HEK293T (cell line): ENCODE measurements around the gene FANCI.

Source experiments
- CTCF ChIA-PET: fragments of 350-600 bp; formaldehyde crosslinking; extraction: SDS; loops from one replicate; lab custom pipeline; 2021; ENCODE audit warnings: antibody characterized with exemption, inconsistent platforms; lab: Yijun Ruan, JAX
- POLR2A ChIA-PET: fragments of 350-600 bp; formaldehyde crosslinking; extraction: SDS; loops from one replicate; lab custom pipeline; 2020; ENCODE audit warnings: antibody characterized with exemption, inconsistent platforms; lab: Yijun Ruan, JAX
- DNase-seq: peaks from one replicate; pipeline ENCODE4 v3.0.0; 2012; ENCODE audit warnings: mixed read lengths; ENCODE audit errors: extremely low spot score
- ARNT ChIP-seq: fragments of 450-650 bp; IDR thresholded peaks from 2 replicates; pipeline ENCODE4 v1.6.1; 2017; ENCODE audit warnings: mild to moderate bottlenecking
- BHLHE40 ChIP-seq: fragments of 450-650 bp; IDR thresholded peaks from 2 replicates; pipeline ENCODE4 v1.6.1; 2016; ENCODE audit warnings: mild to moderate bottlenecking, moderate library complexity, borderline replicate concordance
- CTBP1 ChIP-seq: fragments of 450-650 bp; IDR thresholded peaks from 2 replicates; pipeline ENCODE4 v1.6.1; 2016; ENCODE audit warnings: borderline replicate concordance
- ELF4 ChIP-seq: fragments of 450-650 bp; IDR thresholded peaks from 2 replicates; pipeline ENCODE4 v1.6.1; 2017; ENCODE audit warnings: antibody characterized with exemption
- FOXA1 ChIP-seq: fragments of 450-650 bp; IDR thresholded peaks from 2 replicates; pipeline ENCODE4 v1.6.1; 2016; ENCODE audit warnings: mild to moderate bottlenecking
- FOXK2 ChIP-seq: fragments of 450-650 bp; IDR thresholded peaks from 2 replicates; pipeline ENCODE4 v1.6.1; 2016; ENCODE audit warnings: mild to moderate bottlenecking
- FOXM1 ChIP-seq: fragments of 450-650 bp; IDR thresholded peaks from 2 replicates; pipeline ENCODE4 v1.6.1; 2017; ENCODE audit warnings: mild to moderate bottlenecking, borderline replicate concordance
- HDGF ChIP-seq: fragments of 450-650 bp; IDR thresholded peaks from 2 replicates; pipeline ENCODE4 v1.6.1; 2017; ENCODE audit warnings: antibody characterized with exemption, borderline replicate concordance
- L3MBTL2 ChIP-seq: fragments of 450-650 bp; conservative IDR thresholded peaks from 2 replicates; pipeline ENCODE4 v1.6.1; 2016; ENCODE audit warnings: mild to moderate bottlenecking
- LEF1 ChIP-seq: fragments of 450-650 bp; IDR thresholded peaks from 2 replicates; pipeline ENCODE4 v1.6.1; 2017; ENCODE audit warnings: mild to moderate bottlenecking, borderline replicate concordance
- NFRKB ChIP-seq: fragments of 450-650 bp; IDR thresholded peaks from 2 replicates; pipeline ENCODE4 v1.6.1; 2016; ENCODE audit warnings: mild to moderate bottlenecking, moderate library complexity
- SP1 ChIP-seq: fragments of 450-650 bp; IDR thresholded peaks from 2 replicates; pipeline ENCODE4 v1.6.1; 2017
- SUZ12 ChIP-seq: fragments of 450-650 bp; IDR thresholded peaks from 2 replicates; pipeline ENCODE4 v1.6.1; 2016; ENCODE audit warnings: mild to moderate bottlenecking
- TARDBP ChIP-seq: fragments of 450-650 bp; IDR thresholded peaks from 2 replicates; pipeline ENCODE4 v1.6.1; 2016
- ZNF384 ChIP-seq: fragments of 450-650 bp; IDR thresholded peaks from 2 replicates; pipeline ENCODE4 v1.6.1; 2016
- TF ChIP-seq, protein P1 (sequence below): fragments of 450-650 bp; IDR thresholded peaks from 2 replicates; pipeline ENCODE4 v1.6.1; 2016

The FANCI gene

DNA sequence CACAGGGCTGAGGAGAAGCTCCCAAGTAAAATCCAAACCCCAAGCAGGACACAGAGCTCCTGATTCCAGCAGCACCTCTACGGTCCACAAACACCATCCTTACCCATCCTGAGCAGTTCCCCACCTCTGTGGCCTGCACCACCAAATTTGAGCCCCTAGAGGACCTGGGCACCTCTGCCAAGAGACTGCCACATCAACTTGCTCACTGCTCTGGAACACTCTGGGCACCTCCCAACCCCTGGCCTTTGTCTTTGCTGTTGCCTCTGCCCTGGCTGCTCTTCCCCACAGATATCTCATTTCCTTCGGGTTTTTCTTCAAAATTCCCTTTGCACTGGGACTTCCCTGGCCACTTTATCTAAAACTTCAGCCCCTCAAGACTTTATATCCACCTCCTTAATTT lies 28.2 kb upstream of the FANCI start:
- ChIA-PET POLR2A (interaction anchor here (1.2 to 2.3 kb wide), 2 partner anchors 9 to 28 kb away, joined by 7 read pairs; partner anchors contain the start of gene FANCI), CTCF (interaction anchor here (1.5 kb wide), 1 partner anchor 9 kb away, joined by 15 read pairs; no protein-coding TSS in a partner anchor)
- no peak for DNase-seq
- TF ChIP-seq L3MBTL2 = no peak
- TF ChIP-seq ARNT = no peak
- TF ChIP-seq ZNF384 = no peak
- no peak for TF ChIP-seq FOXK2
- no peak for TF ChIP-seq FOXA1
- no peak for TF ChIP-seq SUZ12
- no peak for TF ChIP-seq FOXM1
- no peak for TF ChIP-seq SP1

DNA sequence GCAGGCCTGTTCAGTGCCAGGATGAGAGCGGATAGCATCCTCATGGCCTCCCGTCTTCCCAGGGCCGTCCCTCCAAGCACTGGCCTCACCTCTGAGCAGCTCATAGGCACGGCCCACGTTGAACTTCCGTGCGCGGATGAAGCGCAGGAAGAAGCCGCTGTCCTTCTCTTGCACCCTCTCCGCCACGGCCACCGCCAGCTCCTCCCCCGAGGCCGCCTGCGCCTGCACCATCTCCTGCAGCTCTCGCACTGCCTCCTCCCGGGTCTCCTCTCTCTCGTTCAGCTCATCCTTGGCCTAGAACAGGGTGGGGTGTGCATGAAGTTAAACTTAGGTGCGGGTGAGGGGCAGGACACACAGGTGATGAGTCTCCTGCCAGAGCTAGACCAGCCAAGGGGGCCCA lies 26.7 kb upstream of the FANCI start:
- TF ChIP-seq ZNF384 (no peak), TARDBP (no peak), CTBP1 (no peak), SP1 (no peak), L3MBTL2 (no peak), LEF1 (no peak), BHLHE40 (no peak), FOXK2 (no peak), SUZ12 (no peak), FOXM1 (no peak), NFRKB (no peak), FOXA1 (no peak), HDGF (no peak)
- TF ChIP-seq, protein P1, sequence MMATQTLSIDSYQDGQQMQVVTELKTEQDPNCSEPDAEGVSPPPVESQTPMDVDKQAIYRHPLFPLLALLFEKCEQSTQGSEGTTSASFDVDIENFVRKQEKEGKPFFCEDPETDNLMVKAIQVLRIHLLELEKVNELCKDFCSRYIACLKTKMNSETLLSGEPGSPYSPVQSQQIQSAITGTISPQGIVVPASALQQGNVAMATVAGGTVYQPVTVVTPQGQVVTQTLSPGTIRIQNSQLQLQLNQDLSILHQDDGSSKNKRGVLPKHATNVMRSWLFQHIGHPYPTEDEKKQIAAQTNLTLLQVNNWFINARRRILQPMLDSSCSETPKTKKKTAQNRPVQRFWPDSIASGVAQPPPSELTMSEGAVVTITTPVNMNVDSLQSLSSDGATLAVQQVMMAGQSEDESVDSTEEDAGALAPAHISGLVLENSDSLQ = no peak
- DNase-seq = no peak
- CTCF ChIA-PET = interaction anchor here (0.6 to 3.3 kb wide), 2 partner anchors 10 to 14 kb away, joined by 3 to 25 read pairs; no protein-coding TSS in a partner anchor
- POLR2A ChIA-PET = interaction anchor here (1.3 to 1.5 kb wide), 2 partner anchors 10 to 27 kb away, joined by 3 to 6 read pairs; partner anchors contain the start of gene FANCI

DNA sequence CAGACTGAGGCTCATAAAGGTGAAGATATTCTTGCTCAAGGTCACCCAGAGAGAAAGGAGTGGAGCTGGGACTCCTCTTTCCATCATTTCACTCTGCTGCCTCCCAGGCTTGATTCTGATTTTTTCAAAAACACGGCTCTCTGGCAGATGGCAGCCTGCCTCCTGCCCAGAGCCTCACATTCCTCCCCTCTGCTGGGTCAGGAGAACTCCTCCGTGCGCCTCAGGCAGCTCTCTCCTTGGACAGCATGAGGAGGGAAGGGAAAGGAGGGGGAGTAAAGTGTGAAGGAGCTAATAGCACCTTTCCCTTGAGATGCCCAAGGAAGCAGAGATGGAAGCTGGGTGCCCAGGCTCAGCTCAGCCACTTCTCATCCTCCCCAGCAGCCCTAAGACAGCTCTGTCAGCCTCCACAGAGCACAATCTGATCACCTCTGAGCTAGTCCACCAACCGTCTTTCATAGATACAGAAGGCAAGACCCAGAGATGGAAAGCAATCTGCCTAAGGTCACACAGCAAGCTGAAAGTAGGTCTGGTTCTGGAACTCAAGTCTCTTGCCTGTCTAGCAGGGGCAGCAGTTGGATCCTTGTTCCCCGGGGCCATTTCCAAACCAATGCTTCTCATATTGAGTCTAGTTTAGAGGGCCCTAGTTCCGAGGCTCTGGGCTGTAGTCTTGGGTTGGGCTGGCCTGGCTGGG lies 25.9 kb upstream of the FANCI start:
- TF ChIP-seq NFRKB (no peak), ELF4 (no peak), HDGF (no peak), BHLHE40 (no peak), FOXK2 (no peak), TARDBP (no peak), SP1 (no peak), CTBP1 (no peak), ARNT (no peak), L3MBTL2 (no peak), SUZ12 (no peak), ZNF384 (no peak), FOXM1 (no peak)
- TF ChIP-seq, protein P1 = no peak
- ChIA-PET CTCF (interaction anchor here (0.6 to 3.3 kb wide), 3 partner anchors 11 to 26 kb away, joined by 3 to 25 read pairs (median 3); partner anchors contain the start of gene FANCI), POLR2A (interaction anchor here (1.3 to 1.5 kb wide), 2 partner anchors 11 to 26 kb away, joined by 3 to 6 read pairs; partner anchors contain the start of gene FANCI)
- no peak for DNase-seq

DNA sequence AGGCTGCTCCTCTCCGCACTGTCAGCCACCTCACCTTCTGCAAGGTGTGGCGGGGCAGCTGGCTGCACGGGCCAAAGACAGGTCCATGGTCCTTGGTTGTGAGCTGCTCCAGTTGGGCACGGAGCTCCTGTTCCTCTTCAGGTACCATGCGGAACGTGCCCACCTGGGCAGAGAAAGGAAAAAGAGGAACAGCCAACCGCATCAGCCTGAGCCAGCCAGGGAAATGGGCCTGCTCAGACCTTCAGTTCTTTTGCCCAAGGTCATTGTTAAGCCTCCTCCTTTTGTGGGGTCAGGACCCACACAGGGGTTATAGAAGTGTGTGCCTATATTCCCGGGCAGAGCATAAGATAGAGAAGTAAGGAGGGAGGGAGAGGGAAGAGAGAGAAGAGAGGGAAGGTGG lies 25.2 kb upstream of the FANCI start:
- TF ChIP-seq SUZ12 = no peak
- TF ChIP-seq BHLHE40 = no peak
- TF ChIP-seq NFRKB = no peak
- no peak for TF ChIP-seq SP1
- TF ChIP-seq, protein P1 = no peak
- no peak for TF ChIP-seq CTBP1
- no peak for TF ChIP-seq FOXM1
- no peak for TF ChIP-seq FOXA1
- TF ChIP-seq HDGF = no peak
- no peak for TF ChIP-seq ELF4
- ChIA-PET CTCF (interaction anchor here (1.2 to 3.3 kb wide), 3 partner anchors 12 to 47 kb away, joined by 3 to 25 read pairs (median 3); partner anchors contain the start of gene FANCI), POLR2A (interaction anchor here (1.3 to 1.5 kb wide), 2 partner anchors 12 to 25 kb away, joined by 3 to 6 read pairs; partner anchors contain the start of gene FANCI)
- DNase-seq = no peak

DNA sequence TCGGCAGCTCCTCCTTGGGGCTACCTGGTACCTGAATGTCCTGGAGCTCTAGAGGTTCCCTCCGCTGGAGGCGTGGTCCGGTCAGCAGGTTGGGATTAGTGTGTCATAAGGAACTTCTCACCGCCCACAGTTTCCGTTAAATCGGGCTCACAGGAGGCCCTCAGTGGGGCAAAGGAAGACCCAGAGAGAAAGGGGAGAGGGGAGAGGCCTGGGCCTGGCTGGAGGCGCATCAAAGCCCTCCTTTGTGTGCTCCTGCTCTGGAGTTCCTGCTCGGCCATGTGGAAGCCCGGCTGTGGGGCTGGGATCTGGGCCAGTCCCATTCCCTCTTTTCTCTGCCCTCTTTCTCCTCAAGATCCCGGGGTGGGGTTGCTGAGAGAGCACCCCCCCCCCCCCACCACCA lies 22.2 kb upstream of the FANCI start, which contains the start of gene RLBP1:
RLBP1 (minus strand) TSS at position 37 of the 400 bp plus-strand sequence. CDS start 2,604 bp downstream, outside the sequence.
- no peak for DNase-seq
- TF ChIP-seq ZNF384 = no peak
- TF ChIP-seq FOXK2 = no peak
- TF ChIP-seq ELF4 = no peak
- TF ChIP-seq BHLHE40 = no peak
- TF ChIP-seq HDGF = no peak
- TF ChIP-seq FOXA1 = no peak
- TF ChIP-seq LEF1 = no peak
- TF ChIP-seq ARNT = no peak
- no peak for TF ChIP-seq SP1
- POLR2A ChIA-PET = interaction anchor here (1.1 kb wide), 1 partner anchor 22 kb away, joined by 3 read pairs; the partner anchor contains the start of gene FANCI
- CTCF ChIA-PET = interaction anchor here (2.6 kb wide), 1 partner anchor 15 kb away, joined by 12 read pairs; no protein-coding TSS in a partner anchor

DNA sequence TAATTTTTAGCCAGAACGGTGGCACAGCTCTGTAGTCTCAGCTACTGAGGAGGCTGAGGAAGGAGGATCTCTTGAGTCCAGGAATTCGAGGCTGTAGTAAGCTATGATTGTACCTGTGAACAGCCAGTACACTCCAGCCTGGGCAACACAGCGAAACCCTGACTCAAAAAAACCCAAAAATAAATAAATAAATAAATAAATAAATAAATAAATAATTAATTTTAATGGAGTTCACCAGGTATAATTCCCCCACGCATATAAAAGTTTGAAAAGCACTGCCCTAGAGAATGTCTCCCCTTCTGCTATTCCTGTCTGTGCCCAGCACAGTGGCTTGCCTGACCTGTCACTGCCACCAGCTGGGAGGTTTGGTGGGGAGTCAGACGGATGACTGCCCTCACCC lies 18.2 kb upstream of the FANCI start:
- ChIA-PET CTCF (interaction anchor here (0.7 kb wide), 1 partner anchor 1914 kb away, joined by 3 read pairs; no protein-coding TSS in a partner anchor), POLR2A (no interaction called here)
- DNase-seq = no peak
- TF ChIP-seq ZNF384 (no peak), BHLHE40 (no peak), FOXM1 (no peak), SUZ12 (no peak), ELF4 (no peak), FOXA1 (no peak), FOXK2 (no peak), LEF1 (no peak), SP1 (no peak), ARNT (no peak), HDGF (no peak), NFRKB (no peak), L3MBTL2 (no peak)
- TF ChIP-seq, protein P1 = no peak
